Naive thymus-derived CD8-positive, alpha-beta T cell (primary cell): ENCODE results near the gene CHEK2. TPM values are rescaled to one million over a fixed set of nuclear protein-coding genes. Genes with fewer than 3 reads are reported as not detected.

Source experiments
- ATAC-seq, 2 donors: fragments of 150-1000 bp; cut with Tn5 transposase in 1 of 2; sonication (Bioruptor Pico), chemical (Tn5 transposase) in 1 of 2; 1 replicate in 1 of 2; 2 replicates in 1 of 2; pipeline ENCODE4 v1.10.0; 2021; ENCODE audit warnings: mild to moderate bottlenecking in 2 of 2, moderate library complexity in 2 of 2
- POLR2A ChIA-PET: fragments of 350-600 bp; sonication (Branson Sonifier 250); formaldehyde crosslinking; loops from one replicate; lab custom pipeline; 2021; ENCODE audit warnings: antibody characterized with exemption; lab: Charles Lee
- DNase-seq, 10 donors: peaks; one replicate each; pipeline versions ENCODE4 v3.0.0 to v3.0.0-alpha.2; 2020 to 2022
- H3K27ac Mint-ChIP-seq, 10 donors: one replicate each; pipeline ENCODE4 v1.8.0; 2020 to 2022; ENCODE audit warnings: mild to moderate bottlenecking in 10 of 10, mixed read lengths in 10 of 10, moderate library complexity in 4 of 10, inconsistent platforms in 1 of 10
- H3K27me3 Mint-ChIP-seq, 5 donors: one replicate each; pipeline ENCODE4 v1.8.0; 2021 to 2022; ENCODE audit warnings: mixed read lengths in 5 of 5
- H3K36me3 Mint-ChIP-seq, 3 donors: one replicate each; pipeline ENCODE4 v1.8.0; 2020 to 2022; ENCODE audit warnings: mixed read lengths in 3 of 3, mild to moderate bottlenecking in 2 of 3, inconsistent platforms in 1 of 3
- H3K4me1 Mint-ChIP-seq, 4 donors: one replicate each; pipeline ENCODE4 v1.8.0; 2021 to 2022; ENCODE audit warnings: mixed read lengths in 4 of 4
- H3K4me3 Mint-ChIP-seq, 10 donors: one replicate each; pipeline ENCODE4 v1.8.0; 2020 to 2022; ENCODE audit warnings: mild to moderate bottlenecking in 10 of 10, mixed read lengths in 10 of 10, moderate library complexity in 6 of 10, inconsistent platforms in 1 of 10
- H3K9me3 Mint-ChIP-seq, 9 donors: one replicate each; pipeline ENCODE4 v1.8.0; 2020 to 2022; ENCODE audit warnings: mixed read lengths in 9 of 9, mild to moderate bottlenecking in 3 of 9, inconsistent platforms in 1 of 9, moderate library complexity in 1 of 9
- polyA plus RNA-seq, 3 donors: library from polyadenylated mRNA; unstranded; fragments of 300-500 nt; fragmentation: Illumina TruSeq; gene quantifications; one replicate each; pipeline ENCODE4 v1.2.3, GENCODE V29; 2021
- total RNA-seq, 8 experiments: library from RNA in 2 of 8; stranded (reverse) in 2 of 8; gene quantifications; one replicate each; pipeline ENCODE4 v1.2.3 and lab custom pipeline; 2021 to 2026

CHEK2 gene
- total and polyA plus RNA-seq, 5 experiments from 2014 or later = 6.7 to 10.1 (median 7.7) TPM

DNA sequence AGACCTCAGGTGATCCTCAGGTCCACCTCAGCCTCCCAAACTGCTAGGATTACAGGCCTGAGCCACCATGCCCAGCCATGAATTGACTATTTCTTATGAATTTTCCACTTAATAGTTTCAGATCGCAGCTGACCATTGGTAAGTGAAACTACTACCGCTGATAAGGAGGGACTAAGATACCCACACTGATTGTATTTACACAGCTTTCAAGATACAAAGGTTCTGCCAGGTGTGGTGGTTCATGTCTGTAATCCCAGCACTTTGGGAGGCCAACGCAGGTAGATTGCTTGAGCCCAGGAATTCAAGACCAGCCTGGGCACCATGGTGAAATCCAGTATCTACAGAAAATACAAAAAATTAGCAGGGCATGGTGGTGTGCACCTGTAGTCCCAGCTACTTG, 3.9 kb downstream of the CHEK2 start:
- no peaks in the 10 kb centered on the region for H3K9me3 Mint-ChIP-seq
- H3K27me3 Mint-ChIP-seq = no peaks in the 10 kb centered on the region
- H3K4me3 Mint-ChIP-seq = no peak overlapping the region
- peaks cover 0 to 16% (median 12%) of the 10 kb centered on the region in 3 donors for H3K36me3 Mint-ChIP-seq
- ATAC-seq = no peak
- H3K27ac Mint-ChIP-seq = no peak overlapping the region
- peaks cover 15 to 24% (median 16%) of the 10 kb centered on the region in 4 donors for H3K4me1 Mint-ChIP-seq
- POLR2A ChIA-PET = no interaction called here
- DNase-seq = no peak

DNA sequence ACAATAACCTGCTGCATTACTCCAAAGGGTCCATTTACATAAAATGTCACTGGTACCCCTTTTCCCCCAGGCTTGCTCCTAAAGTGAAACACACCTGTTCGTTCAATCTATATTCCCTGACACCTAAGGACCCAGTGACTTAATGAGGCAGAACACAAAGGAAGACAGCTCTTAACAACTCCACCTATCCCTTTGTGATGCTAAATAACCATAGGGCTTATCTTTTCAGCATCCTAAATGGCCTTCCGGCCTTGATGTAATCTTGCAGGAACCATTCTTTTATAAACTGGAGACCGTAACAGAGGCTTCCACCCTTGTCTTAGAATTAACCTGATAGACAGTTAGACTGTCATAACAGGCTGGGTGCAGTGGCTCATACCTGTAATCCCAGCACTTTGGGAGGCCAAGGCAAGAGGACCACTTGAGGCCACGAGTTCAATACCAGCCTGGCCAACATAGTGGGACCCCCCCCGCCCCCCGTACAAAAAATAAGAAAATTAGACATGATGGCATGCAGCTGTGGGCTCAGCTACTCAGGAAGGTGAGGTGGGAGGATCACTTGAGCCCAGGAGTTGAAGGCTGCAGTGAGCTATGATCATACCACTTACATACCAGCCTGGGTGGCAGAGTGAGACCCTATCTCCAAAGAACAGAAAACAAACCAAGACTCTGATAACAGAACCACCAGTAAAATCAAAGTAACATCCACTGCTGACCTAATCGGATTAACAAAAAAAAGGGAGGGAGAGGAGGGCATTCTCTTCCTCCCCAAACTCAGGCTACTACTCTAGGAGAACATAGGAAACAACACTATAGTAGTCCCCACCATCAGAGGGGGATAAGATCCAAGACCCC, 5.1 kb downstream of the CHEK2 start:
- POLR2A ChIA-PET = interaction anchor here (0.7 kb wide), 1 partner anchor 1624 kb away, joined by 5 read pairs; no protein-coding TSS in a partner anchor
- no peaks in the 10 kb centered on the region for H3K9me3 Mint-ChIP-seq
- H3K27ac Mint-ChIP-seq = no peak overlapping the region
- H3K27me3 Mint-ChIP-seq = no peaks in the 10 kb centered on the region
- ATAC-seq = no peak
- H3K4me3 Mint-ChIP-seq = no peak overlapping the region
- DNase-seq = no peak
- H3K36me3 Mint-ChIP-seq = peaks cover 0 to 22% (median 12%) of the 10 kb centered on the region in 3 donors
- H3K4me1 Mint-ChIP-seq = peaks cover 7 to 12% (median 9%) of the 10 kb centered on the region in 4 donors

GRCh38 chr22:28734393-28734792, 7.2 kb downstream of the CHEK2 start:
- ATAC-seq (no peak), DNase-seq (no peak)
- no peaks in the 10 kb centered on the region for H3K9me3 Mint-ChIP-seq
- H3K4me3 Mint-ChIP-seq = no peak overlapping the region
- H3K4me1 Mint-ChIP-seq = peaks cover 0 to 3% (median 0%) of the 10 kb centered on the region in 4 donors
- H3K36me3 Mint-ChIP-seq = peaks cover 0 to 23% (median 12%) of the 10 kb centered on the region in 3 donors
- POLR2A ChIA-PET = no interaction called here
- no peak overlapping the region for H3K27ac Mint-ChIP-seq
- H3K27me3 Mint-ChIP-seq = no peaks in the 10 kb centered on the region

DNA sequence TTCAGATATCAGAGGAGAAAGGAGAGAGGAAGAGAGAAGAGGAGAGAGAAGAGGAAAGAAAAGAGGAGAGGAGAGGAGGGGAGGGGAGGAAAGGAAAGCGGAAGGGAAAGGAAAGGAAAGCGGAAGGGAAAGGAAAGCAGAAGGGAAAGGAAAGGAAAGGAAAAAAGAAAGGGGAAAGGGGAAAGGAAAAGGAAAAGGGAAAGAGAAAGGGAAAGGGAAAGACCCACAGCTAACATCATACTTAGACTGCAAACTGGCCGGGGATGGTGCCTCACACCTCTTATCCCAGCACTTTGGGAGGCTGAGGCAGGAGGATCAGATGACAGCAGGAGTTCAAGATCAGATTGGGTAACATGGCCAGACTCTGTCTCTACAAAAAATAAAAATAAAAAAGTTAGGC, 11.4 kb downstream of the CHEK2 start:
- peaks cover 0 to 8% (median 0%) of the 10 kb centered on the region in 4 donors for H3K4me1 Mint-ChIP-seq
- no peak for ATAC-seq
- H3K9me3 Mint-ChIP-seq = no peaks in the 10 kb centered on the region
- no peak overlapping the region for H3K4me3 Mint-ChIP-seq
- POLR2A ChIA-PET = no interaction called here
- H3K36me3 Mint-ChIP-seq = peaks cover 0 to 39% (median 15%) of the 10 kb centered on the region in 3 donors
- no peak overlapping the region for H3K27ac Mint-ChIP-seq
- no peaks in the 10 kb centered on the region for H3K27me3 Mint-ChIP-seq
- no peak for DNase-seq

- DNase-seq (no peak), ATAC-seq (no peak)
- Mint-ChIP-seq H3K9me3 (no peaks in the 10 kb centered on the region), H3K4me1 (peaks cover 0 to 8% (median 0%) of the 10 kb centered on the region in 4 donors), H3K27me3 (no peaks in the 10 kb centered on the region), H3K4me3 (no peak overlapping the region), H3K36me3 (peaks cover 0 to 46% (median 23%) of the 10 kb centered on the region in 3 donors), H3K27ac (no peak overlapping the region)
- POLR2A ChIA-PET = no interaction called here
Measured at GRCh38 chr22:28728621-28729313, 12.9 kb downstream of the CHEK2 start.

- POLR2A ChIA-PET = no interaction called here
- H3K27me3 Mint-ChIP-seq = no peaks in the 10 kb centered on the region
- no peak overlapping the region for H3K27ac Mint-ChIP-seq
- H3K9me3 Mint-ChIP-seq = no peaks in the 10 kb centered on the region
- peaks cover 0 to 8% (median 0%) of the 10 kb centered on the region in 4 donors for H3K4me1 Mint-ChIP-seq
- peaks cover 0 to 47% (median 21%) of the 10 kb centered on the region in 3 donors for H3K36me3 Mint-ChIP-seq
- no peak overlapping the region for H3K4me3 Mint-ChIP-seq
- no peak for DNase-seq
- no peak for ATAC-seq
Measured at GRCh38 chr22:28728002-28728401, 13.6 kb downstream of the CHEK2 start.

GRCh38 chr22:28718044-28718443, 23.6 kb downstream of the CHEK2 start:
- no peak overlapping the region for H3K27ac Mint-ChIP-seq
- peaks cover 0 to 29% (median 9%) of the 10 kb centered on the region in 3 donors for H3K36me3 Mint-ChIP-seq
- POLR2A ChIA-PET = no interaction called here
- no peaks in the 10 kb centered on the region for H3K9me3 Mint-ChIP-seq
- ATAC-seq (no peak), DNase-seq (no peak)
- H3K4me1 Mint-ChIP-seq = peaks cover 0 to 4% (median 0%) of the 10 kb centered on the region in 4 donors
- H3K27me3 Mint-ChIP-seq = no peaks in the 10 kb centered on the region
- H3K4me3 Mint-ChIP-seq = no peak overlapping the region

GRCh38 chr22:28716686-28717085, 24.9 kb downstream of the CHEK2 start:
- Mint-ChIP-seq H3K4me3 (no peak overlapping the region), H3K9me3 (no peaks in the 10 kb centered on the region), H3K27me3 (no peaks in the 10 kb centered on the region), H3K27ac (no peak overlapping the region), H3K4me1 (peaks cover 0 to 4% (median 0%) of the 10 kb centered on the region in 4 donors), H3K36me3 (peaks cover 0 to 33% (median 10%) of the 10 kb centered on the region in 3 donors)
- POLR2A ChIA-PET = no interaction called here
- DNase-seq = no peak
- no peak for ATAC-seq

GRCh38 chr22:28715611-28716010, 26.0 kb downstream of the CHEK2 start:
- DNase-seq = no peak
- Mint-ChIP-seq H3K4me3 (no peak overlapping the region), H3K36me3 (peaks cover 0 to 37% (median 16%) of the 10 kb centered on the region in 3 donors)

DNA sequence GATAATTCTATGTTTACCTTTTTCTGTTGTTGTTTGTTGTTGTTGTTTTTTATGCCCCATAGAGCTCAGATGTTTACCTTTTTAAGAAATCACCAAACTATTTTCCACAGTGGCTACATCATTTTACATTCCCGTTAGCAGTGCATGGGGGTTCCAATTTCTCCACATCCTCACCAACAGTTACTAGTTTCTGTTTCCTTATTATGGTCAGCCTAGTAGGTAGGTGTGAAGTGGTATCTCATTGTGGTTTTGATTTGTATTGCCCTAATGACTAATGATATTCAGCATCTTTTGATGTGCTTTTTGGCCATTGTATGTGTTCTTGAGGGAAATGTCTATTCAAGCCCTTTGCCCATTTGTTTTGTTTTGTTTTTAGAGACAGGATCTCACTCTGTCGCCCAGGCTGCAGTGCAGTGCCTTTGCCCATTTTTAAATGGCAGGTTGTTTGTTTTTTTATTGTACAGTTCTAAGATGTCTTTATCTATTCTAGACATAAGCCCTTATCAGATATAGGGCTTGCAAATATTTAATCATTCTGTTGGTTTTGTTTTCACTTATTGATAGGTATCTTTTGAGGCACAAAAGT, 27.5 kb downstream of the CHEK2 start:
- no peaks in the 10 kb centered on the region for H3K9me3 Mint-ChIP-seq
- POLR2A ChIA-PET = no interaction called here
- no peaks in the 10 kb centered on the region for H3K27me3 Mint-ChIP-seq
- H3K36me3 Mint-ChIP-seq = peaks cover 0 to 36% (median 22%) of the 10 kb centered on the region in 3 donors
- no peak for DNase-seq
- H3K4me1 Mint-ChIP-seq = peaks cover 0 to 4% (median 0%) of the 10 kb centered on the region in 4 donors
- H3K4me3 Mint-ChIP-seq = no peak overlapping the region
- no peak overlapping the region for H3K27ac Mint-ChIP-seq
- no peak for ATAC-seq

More at GRCh38 chr22:28715611-28716010, 26.0 kb downstream of the CHEK2 start:
- H3K27ac Mint-ChIP-seq = no peak overlapping the region
- POLR2A ChIA-PET = no interaction called here
- no peak for ATAC-seq
- no peaks in the 10 kb centered on the region for H3K27me3 Mint-ChIP-seq
- peaks cover 0 to 4% (median 0%) of the 10 kb centered on the region in 4 donors for H3K4me1 Mint-ChIP-seq
- H3K9me3 Mint-ChIP-seq = no peaks in the 10 kb centered on the region

GRCh38 chr22:28711820-28712777, 29.5 kb downstream of the CHEK2 start:
- H3K9me3 Mint-ChIP-seq = no peaks in the 10 kb centered on the region
- DNase-seq = no peak
- POLR2A ChIA-PET = no interaction called here
- H3K27me3 Mint-ChIP-seq = peaks cover 0 to 2% (median 1%) of the 10 kb centered on the region in 5 donors
- ATAC-seq = no peak
- H3K4me3 Mint-ChIP-seq = no peak overlapping the region
- no peak overlapping the region for H3K27ac Mint-ChIP-seq
- H3K4me1 Mint-ChIP-seq = peaks cover 0 to 9% (median 0%) of the 10 kb centered on the region in 4 donors
- peaks cover 3 to 48% (median 24%) of the 10 kb centered on the region in 3 donors for H3K36me3 Mint-ChIP-seq

- peaks cover 0 to 3% (median 2%) of the 10 kb centered on the region in 5 donors for H3K27me3 Mint-ChIP-seq
- peaks cover 6 to 50% (median 29%) of the 10 kb centered on the region in 3 donors for H3K36me3 Mint-ChIP-seq
- peaks cover 0 to 14% (median 0%) of the 10 kb centered on the region in 4 donors for H3K4me1 Mint-ChIP-seq
- no peak overlapping the region for H3K27ac Mint-ChIP-seq
- no peak overlapping the region for H3K4me3 Mint-ChIP-seq
- DNase-seq (no peak), ATAC-seq (no peak)
- POLR2A ChIA-PET = no interaction called here
- no peaks in the 10 kb centered on the region for H3K9me3 Mint-ChIP-seq
Measured at GRCh38 chr22:28711341-28711740, 30.3 kb downstream of the CHEK2 start.
